ENCODE data around the gene PCDHB10.

GRCh38 chr5:141175933-141176332, 16.2 kb upstream of the PCDHB10 start:
- no peak for TF ChIP-seq CTCF (IDR thresholded peaks at IDR 0.05)
- no peak for TF ChIP-seq POLR2A (IDR thresholded peaks at IDR 0.05)
- TF ChIP-seq POLR2AphosphoS5 (IDR thresholded peaks at IDR 0.05) = no peak
- no peak for TF ChIP-seq EP300 (IDR thresholded peaks at IDR 0.05)

All from upper lobe of left lung (tissue), 4 donors.